H1 (cell line): ENCODE measurements around the gene CCDC51.

Experiments used
- EP300 ChIP-seq, 2 experiments: IDR thresholded peaks; 1 replicate in 1 of 2; 2 replicates in 1 of 2; pipeline ENCODE4 v1.6.1; 2011 to 2012; ENCODE audit warnings: low read depth in 2 of 2, low read length in 2 of 2, mild to moderate bottlenecking in 2 of 2, borderline replicate concordance in 1 of 2, inconsistent platforms in 1 of 2, moderate library complexity in 1 of 2
- NANOG ChIP-seq: IDR thresholded peaks from 2 replicates; pipeline ENCODE4 v1.6.1; 2011; ENCODE audit warnings: low read length, low read depth, mild to moderate bottlenecking, inconsistent platforms; ENCODE audit not compliant: insufficient read depth, poor library complexity, severe bottlenecking
- NRF1 ChIP-seq: IDR thresholded peaks from 2 replicates; pipeline ENCODE4 v1.6.1; 2011; ENCODE audit warnings: mild to moderate bottlenecking, low read depth, low read length, improper control_type of control experiment
- POLR2A ChIP-seq, 2 experiments: IDR thresholded peaks; 1 replicate in 1 of 2; 2 replicates in 1 of 2; pipeline ENCODE4 v1.6.1; 2011; ENCODE audit warnings: low read depth in 2 of 2, low read length in 2 of 2, mild to moderate bottlenecking in 2 of 2; ENCODE audit errors: control extremely low read depth in 1 of 2
- RAD21 ChIP-seq, 2 experiments: IDR thresholded peaks in 1 of 2; conservative IDR thresholded peaks in 1 of 2; 2 replicates each; pipeline ENCODE4 v1.6.1; 2011; ENCODE audit warnings: low read depth in 2 of 2, low read length in 2 of 2, improper control_type of control experiment in 1 of 2, inconsistent platforms in 1 of 2, mild to moderate bottlenecking in 1 of 2, moderate library complexity in 1 of 2
- USF2 ChIP-seq: IDR thresholded peaks from 2 replicates; pipeline ENCODE4 v1.6.1; 2011; ENCODE audit warnings: low read length, improper control_type of control experiment

DNA sequence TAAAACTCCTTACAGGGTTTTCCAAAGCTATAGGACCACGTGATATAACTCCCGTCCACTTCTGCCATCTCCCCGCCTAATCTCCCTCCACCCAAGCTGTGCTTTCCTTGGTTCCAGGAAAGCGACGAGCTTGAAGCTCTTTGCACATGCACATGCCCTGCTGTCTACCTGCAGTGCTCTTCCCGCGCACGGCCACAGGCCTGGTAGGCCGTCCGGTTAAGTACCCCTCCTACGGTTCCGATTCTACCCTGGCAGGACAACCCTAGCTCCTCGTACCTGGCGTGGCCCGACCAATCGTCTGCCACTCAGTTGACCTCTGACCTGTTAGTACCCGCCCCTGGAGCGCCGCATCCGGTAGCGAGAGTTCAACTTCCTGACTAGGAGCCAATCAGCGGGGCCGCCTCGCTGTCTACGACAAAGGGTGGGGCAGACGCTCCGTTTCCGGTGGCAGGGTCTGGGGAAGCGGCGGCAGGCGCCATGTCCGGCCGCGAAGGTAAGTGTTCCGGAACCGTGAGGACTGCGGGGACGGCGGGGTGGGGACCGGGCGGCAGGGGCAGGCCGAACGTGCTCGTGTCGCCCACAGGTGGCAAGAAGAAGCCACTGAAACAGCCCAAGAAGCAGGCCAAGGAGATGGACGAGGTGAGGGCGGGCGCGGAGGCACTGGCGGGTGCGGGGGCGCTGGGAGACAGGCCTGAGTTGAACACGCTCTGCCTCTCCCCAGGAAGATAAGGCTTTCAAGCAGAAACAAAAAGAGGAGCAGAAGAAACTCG is at the start of gene CCDC51, which contains the start of gene TMA7:
- TF ChIP-seq NRF1 (no peak), EP300 (IDR thresholded peaks at IDR 0.05; ENCODE audit: borderline replicate concordance in 1 of 2, low read depth in 2 of 2, low read length in 2 of 2) (no peak), NANOG (peak; percentile 41), USF2 (no peak; the same call in 1 of the 2 replicates), POLR2A (IDR thresholded peaks at IDR 0.05; ENCODE audit: control extremely low read depth in 1 of 2, low read depth in 2 of 2, low read length in 2 of 2) (peak; percentile 77 to 88; a peak in 2 of 3 replicates), RAD21 (IDR thresholded peaks at IDR 0.05 in 1 of 2, conservative IDR thresholded peaks at IDR 0.05 in 1 of 2; ENCODE audit: low read depth in 2 of 2, low read length in 2 of 2) (no peak)
